HepG2 (cell line): Measurements from ENCODE around the gene TBC1D1. TPM values are rescaled to one million over a fixed set of nuclear protein-coding genes. Genes with fewer than 3 reads are reported as not detected.

ENCODE experiments used
- AFF4 ChIP-seq: sonication (generic); formaldehyde crosslinking; IDR thresholded peaks from 2 replicates; pipeline ENCODE4 v1.4.0; 2020; ENCODE audit warnings: missing genetic modification reagents
- AGO1 ChIP-seq: fragments of 200-400 bp; formaldehyde crosslinking; IDR thresholded peaks from 2 replicates; pipeline ENCODE4 v1.6.1; 2017; ENCODE audit warnings: mild to moderate bottlenecking, low read depth, low read length, moderate library complexity; ENCODE audit not compliant: poor library complexity, severe bottlenecking
- POGZ ChIP-seq: sonication (generic); formaldehyde crosslinking; IDR thresholded peaks from 2 replicates; pipeline ENCODE4 v1.4.0; 2020; ENCODE audit warnings: mild to moderate bottlenecking, missing genetic modification reagents
- PRDM10 ChIP-seq: sonication (generic); formaldehyde crosslinking; IDR thresholded peaks from 2 replicates; pipeline ENCODE4 v1.4.0; 2020; ENCODE audit warnings: low read depth, missing genetic modification reagents
- ZNF224 ChIP-seq: sonication (generic); formaldehyde crosslinking; IDR thresholded peaks from 2 replicates; pipeline ENCODE4 v1.5.0; 2020; ENCODE audit warnings: mild to moderate bottlenecking, missing genetic modification reagents
- ZNF34 ChIP-seq: sonication (generic); formaldehyde crosslinking; IDR thresholded peaks from 2 replicates; pipeline ENCODE4 v1.4.0; 2020; ENCODE audit warnings: mild to moderate bottlenecking, missing genetic modification reagents, borderline replicate concordance
- polyA plus RNA-seq, 8 experiments: library from polyadenylated mRNA; depleted of rRNA in 3 of 8; stranded (reverse) in 7 of 8; unstranded in 1 of 8; fragments of >200 nt; fragmentation: Illumina TruSeq in 4 of 8; extraction: Trizol in 4 of 8; gene quantifications; 2 replicates each; pipeline versions ENCODE4 v1.2.1 to v1.2.3, GENCODE V29; 2011 to 2016; ENCODE audit warnings: low read depth in 4 of 8, missing spikeins in 1 of 8, mixed read lengths in 1 of 8; ENCODE audit not compliant: insufficient read depth in 1 of 8
- total RNA-seq, 5 experiments: library from RNA; depleted of rRNA; stranded (reverse); fragments of >200 nt; fragmentation: Illumina TruSeq; extraction: Trizol; gene quantifications; 2 replicates each; pipeline ENCODE4 v1.2.3, GENCODE V29; 2016; ENCODE audit warnings: low read depth in 1 of 5

TBC1D1 gene
- total and polyA plus RNA-seq, 2 of the 13 experiments (the other 11 are each of a cell fraction or from before 2014, with no cell fraction given): 37.3 to 62.8 TPM

- TF ChIP-seq POGZ (CRISPR knock-in tag): no peak
- TF ChIP-seq AFF4: no peak
- TF ChIP-seq ZNF224 (CRISPR knock-in tag): no peak
- TF ChIP-seq ZNF34 (CRISPR knock-in tag): no peak
- no peak for TF ChIP-seq PRDM10 (CRISPR knock-in tag)
- TF ChIP-seq AGO1: no peak
- TF ChIP-seq, all 625 proteins: peak for 35
Observed at GRCh38 chr4:37976991-37977470, 86.1 kb downstream of the TBC1D1 start (continued).
